HG03064 (cell line): ENCODE measurements around the gene TRPM5.

Source experiments
- ATAC-seq: cut with Tn5 transposase; IDR thresholded peaks from one replicate; pipeline ENCODE4 v1.9.1; 2021; ENCODE audit warnings: low read depth; ENCODE audit not compliant: unreplicated experiment

Gene TRPM5

DNA sequence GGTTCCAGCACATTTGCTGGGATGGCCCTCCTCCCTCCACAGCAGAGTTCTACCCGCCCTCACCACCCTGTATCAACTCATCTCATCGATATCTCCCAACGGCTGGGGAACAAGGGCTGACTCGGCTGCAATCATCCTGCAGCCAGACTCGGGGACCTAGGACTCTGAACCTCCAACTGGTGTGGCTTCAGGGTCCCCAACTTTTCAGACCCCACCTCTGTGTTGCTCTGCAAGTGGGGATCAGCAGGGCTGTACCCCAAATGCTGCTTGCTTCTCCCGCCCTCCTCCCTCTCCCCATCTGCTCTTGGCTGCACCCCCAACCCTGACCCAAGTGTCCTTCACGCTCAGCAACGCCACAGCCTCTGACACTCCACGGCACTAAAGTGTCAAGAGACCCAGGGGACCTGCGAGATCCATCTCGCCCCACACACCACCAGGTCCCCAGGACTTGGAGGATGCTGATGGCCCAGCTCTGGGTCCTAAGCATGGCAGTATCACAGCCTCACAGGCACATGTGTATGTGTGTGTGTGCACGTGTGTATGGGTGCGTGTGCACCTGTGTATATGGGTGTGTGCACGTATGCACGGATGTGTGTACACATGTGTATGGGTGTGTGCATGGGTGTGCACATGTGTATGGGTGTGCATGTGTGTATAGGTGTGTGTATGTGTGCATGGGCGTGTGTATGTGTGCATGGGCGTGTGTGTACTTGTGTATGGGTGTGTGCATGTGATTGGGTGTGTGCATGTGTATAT lies 26.9 kb upstream of the TRPM5 start:
- ATAC-seq, result no peak

DNA sequence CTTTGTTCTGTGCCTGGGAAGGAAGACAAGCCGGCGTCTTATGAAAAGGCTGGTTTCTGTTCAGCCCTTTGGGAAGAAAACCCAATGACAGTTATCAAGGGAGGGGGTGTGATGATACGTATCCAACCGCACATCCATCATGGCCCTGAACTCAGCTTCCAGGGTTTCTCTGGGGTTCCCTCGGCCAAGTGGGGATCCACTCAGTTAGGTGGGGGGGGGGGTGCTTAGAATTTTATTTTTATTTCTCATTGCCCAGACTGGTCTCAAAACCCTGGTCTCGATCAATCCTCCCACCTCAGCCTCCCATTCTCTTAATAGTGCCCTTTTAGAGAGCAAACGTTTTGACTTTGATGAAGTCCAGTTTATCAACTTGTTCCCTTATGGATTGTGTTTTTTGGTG lies 26.2 kb upstream of the TRPM5 start:
- no peak for ATAC-seq

DNA sequence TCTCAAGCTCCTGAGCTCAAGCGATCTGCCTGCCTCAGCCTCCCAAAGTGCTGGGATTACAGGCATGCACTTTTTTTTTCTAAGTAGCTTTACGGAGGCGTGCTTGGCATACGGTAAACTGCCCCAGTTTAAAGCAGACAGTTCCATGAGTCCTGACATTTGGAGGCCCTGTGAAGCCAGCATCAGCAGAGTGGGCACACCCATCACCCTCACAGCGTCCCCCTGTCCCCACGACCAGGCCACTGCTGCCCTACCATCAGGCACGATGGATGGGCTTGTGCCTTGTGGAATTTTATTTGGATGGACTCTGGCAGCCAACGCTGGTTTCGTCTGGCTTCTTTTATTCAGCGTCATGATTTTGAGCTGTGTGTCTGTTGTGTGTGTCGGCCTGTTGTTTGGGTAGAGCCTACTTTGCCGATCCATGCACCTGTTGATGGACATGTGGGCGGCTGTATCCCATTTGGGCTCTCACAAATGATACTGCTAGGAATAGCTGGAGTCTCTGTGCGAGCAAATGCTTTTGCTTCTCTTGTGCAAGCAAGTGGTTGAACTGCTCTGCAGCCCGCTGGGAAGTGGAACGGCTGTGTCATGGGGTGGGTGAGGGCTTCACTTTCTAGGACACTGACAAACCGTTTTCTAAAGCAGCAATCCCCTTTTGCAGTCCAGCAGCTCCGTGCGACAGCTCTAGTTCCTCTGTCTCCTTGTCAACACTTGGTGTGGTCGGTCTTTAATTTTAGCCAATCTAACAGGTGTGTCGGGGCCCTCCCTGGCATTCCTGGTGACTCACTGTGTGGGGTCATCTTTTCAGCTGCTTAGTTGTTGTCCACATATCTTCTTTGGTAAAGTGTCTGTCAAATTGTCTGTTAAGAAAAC lies 24.3 kb upstream of the TRPM5 start:
- ATAC-seq, result no peak

DNA sequence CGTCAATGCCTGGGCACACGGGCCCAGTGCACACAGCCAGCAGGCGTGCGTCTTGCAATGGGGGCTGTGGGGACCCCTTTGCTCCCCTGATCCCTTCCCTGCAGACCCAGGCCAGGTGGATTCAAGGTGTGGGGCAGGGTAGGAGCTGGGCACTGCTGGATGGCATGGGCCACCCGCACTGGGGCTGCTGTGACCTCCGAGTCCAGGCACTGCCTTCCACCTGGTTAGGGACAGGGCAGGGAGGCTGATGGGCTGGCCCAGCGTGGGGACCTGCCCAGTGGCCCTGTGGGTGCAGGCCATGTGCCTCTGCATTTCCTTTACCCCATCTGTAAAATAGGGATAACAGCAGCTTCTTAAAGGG lies 23.4 kb upstream of the TRPM5 start:
- ATAC-seq, result no peak

DNA sequence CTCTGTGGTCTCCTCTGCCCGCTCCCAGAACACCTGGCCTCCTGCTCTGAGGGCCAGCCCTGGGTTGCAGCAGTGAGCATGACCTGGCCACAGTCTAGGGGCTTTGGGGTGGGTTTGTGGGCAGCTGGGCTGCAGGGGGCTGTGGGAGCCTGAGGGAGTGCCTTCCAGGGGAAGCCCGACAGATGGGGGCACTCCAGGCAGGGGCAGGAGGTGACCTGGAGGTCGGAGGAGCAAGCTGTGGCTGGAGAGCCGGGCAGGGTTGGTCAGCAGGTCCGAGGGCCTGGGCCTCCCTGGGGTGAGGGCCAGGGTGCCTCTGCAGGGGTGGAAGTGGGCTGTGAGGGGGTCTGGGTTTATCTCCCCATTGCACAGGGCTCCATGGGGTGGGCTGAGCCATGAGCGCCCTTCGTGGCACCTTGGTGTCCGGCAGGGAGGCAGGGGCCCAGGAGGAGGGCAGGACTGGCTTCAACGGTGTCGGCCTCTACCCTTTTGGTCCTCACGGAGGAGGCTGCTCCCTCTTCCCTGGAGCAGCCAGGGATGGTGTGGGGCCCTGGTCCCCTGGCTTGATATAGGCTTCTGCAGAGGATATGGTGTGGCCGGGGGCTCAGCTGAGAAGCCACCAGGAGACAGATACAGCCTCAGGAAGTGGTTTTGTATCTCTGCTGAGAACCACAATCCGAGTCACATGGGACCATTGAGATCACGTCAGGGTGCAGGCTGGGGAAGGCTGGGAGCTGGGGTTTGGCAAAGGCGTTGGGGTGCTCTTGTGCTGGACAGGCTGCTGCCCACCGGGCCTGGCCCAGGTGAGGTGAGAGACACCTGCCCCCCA lies 22.8 kb upstream of the TRPM5 start:
- ATAC-seq, result no peak

DNA sequence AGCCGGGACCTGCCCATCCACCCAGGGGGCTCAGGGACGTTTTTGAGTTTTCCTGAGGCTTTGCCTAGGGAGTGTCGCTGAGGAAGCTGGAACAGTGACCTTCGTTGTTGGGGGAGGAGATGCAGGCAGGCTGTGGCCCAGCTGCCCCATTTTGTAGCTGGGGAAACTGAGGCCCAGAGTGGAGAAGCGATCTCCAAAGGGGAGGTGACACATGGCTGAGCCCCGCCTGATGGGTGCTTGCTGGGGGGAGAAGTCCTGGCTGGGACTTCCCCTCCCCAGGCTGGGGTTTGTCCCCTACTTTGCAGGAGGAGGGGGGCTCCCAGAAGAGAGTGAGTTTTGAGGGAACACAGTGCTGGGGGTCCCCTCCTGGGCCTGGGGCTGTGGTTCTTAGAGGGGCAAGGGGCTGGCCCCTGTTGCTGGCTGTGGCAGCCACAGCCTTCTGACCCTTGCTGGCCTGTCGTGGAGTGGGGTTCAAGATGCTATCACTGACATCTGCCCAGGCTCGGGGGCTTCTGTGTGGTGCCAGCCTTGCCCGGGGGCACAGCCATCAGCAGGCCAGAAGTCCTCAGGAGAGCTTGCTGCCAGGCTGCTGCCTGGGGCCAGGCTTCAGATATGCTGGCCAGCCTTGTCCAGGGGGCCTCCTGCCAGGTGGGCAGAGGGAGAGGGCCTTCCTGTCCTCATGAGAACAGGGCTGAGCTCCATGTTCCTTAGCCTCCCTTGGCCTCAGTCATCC lies 21.9 kb upstream of the TRPM5 start:
- no peak for ATAC-seq

DNA sequence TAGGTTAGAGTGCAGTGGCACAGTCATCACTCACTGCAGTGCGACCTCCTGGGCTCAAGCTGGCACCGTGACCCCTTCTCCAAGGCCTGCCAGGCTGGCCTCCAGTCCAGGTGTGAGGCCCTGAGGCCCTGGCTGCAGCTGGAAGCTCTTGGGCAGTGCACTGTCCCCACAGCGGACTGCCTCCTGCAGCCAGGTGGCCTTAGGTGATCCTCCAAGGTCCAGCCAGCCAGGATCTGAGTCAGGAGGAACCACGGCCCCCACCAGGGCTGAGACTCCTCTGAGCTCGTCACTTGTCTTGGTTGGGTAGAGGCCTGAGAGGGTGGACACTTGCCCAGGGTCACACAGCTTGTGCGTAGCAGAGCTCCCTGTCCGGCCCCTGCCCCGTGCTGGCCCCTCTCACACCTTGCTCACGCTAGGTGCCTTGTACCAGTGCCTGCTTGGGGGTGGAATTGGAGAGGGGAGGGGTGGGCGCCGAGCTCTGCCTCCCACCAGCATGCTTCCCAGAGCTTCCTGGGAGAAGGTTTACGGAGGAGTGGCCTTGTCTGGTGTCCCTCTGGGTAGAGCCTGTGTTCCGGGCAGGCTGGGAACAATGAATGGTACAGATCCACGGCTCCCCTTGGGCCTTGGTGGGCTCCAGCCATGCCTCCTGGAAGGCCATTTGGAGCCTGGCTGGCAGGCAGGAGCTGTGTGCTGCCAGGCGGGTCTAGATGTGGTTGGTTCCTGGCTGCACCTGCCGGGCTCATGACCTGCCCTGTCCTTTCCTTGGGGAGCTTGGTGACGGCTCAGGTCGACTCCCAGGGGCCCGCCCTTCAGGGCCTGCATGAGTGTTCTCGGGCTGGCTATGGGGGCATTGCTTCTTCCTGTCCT lies 21.1 kb upstream of the TRPM5 start:
- no peak for ATAC-seq

DNA sequence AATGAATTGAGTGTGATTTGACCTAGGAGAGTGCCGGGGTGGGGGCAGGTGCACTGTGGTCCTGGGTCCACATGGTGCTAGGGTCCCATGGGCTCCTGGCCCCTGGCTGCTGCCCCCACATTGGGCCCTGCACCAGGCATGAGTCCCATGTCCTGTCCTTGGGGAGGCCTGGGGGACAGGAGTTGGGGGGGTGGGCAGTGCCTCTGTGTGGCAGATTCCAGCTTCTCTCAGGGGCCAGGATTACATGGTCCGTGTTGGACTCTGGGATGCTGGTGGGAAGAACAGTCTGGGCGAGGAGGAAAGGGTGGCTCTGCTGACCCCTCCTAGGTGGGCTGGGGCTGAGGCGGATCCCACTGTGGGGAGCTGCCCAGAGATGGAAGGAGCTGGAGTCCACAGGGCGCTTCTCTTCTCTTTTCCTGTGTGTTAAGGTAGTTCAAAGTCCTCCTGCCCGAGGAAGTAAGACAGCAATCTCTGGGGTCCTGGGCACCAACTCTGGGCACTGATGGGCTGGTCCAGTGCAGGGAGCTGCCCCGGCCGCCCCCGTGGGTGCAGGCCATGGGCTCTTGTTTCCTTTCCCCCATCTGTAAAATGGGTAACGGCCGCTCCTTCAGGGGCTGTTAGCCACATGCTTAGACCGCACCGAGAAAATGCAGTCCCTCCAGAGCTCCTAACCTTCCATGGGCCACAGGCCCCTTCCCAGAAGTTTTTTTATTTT lies 20.3 kb upstream of the TRPM5 start:
- ATAC-seq, result no peak

DNA sequence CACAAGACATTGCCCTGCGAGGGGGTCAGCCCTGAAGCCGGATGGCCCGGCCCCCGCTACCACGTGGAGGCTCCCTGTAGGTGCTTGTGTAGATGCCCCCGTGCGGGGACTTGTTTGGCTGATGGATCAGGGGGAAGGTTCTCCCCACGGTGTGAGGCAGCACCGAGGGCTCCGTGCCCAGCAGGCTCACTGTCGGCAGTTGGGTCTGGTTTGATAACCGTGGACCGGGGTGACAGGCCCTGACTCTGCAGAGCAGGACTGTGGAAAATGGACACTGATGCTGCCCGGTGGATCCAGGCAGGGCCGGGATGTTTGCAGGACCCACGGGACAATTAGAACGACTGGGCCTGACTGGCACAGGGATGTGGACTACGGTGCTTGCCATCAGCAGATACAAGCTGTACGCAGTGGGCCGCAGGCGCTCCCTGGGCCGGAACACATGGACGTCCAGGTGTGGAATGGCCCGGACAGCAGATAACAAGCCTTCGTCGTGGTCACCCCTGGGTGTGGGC lies 19.5 kb upstream of the TRPM5 start:
- no peak for ATAC-seq

DNA sequence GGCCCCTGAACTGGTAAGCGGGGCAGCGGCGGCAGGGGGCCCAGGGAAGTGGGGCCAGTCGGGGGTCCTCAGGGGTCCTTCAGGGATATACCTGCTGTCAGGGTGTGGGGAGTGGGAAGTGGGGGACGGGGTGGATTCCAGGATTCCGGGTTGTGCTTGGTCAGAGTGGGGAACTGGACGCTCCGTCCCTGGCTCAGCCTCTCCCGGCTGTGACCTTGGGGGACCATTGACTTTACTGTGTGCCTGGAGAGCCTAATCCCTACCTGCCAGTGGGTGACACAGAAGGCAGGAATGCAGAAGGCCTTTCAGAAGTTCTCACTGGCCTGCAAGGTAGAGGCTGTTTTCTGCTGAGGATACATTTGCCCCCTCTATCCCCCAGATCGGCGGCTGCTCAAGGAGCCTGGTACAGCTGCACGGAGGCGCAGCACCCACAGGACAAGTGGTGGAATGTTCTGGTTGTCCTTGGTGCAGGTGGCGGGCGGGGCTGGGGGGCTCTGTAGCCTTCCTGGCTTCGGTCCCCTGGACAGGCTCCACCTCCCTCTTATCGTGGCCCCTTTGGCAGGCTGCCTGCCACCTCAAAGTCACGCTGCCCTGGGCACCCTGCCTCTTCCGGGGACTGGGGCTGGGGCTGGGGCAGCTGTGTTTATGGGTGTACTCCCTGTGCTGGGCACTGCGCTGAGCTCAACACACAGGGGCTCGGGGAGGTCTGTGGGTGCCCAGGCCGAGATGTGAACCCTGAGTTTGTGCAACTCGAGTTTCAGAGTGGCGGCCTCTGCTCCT lies 18.9 kb upstream of the TRPM5 start:
- ATAC-seq, result no peak

DNA sequence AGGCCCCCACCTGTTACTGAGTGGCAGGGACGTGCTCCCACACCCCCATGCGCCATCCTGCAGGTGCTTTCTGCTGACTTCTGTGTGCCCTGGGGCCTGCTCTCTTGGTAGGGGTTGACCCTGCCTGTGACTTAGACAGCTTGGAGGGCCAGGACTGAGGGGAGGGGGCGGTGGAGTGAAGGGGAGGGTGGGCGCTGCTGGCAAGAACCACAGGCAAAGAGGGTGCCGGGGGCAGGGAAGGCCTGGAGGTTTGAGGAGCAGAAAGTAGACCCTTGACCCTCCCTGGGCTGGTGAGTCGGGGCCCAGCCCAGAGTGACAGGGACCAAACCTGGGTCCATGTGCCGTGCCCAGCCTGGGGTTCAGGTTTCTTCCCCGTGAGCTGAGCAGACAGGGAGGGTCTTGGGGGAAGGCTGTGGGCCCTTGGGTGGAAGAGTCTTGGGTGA lies 18.2 kb upstream of the TRPM5 start:
- no peak for ATAC-seq

DNA sequence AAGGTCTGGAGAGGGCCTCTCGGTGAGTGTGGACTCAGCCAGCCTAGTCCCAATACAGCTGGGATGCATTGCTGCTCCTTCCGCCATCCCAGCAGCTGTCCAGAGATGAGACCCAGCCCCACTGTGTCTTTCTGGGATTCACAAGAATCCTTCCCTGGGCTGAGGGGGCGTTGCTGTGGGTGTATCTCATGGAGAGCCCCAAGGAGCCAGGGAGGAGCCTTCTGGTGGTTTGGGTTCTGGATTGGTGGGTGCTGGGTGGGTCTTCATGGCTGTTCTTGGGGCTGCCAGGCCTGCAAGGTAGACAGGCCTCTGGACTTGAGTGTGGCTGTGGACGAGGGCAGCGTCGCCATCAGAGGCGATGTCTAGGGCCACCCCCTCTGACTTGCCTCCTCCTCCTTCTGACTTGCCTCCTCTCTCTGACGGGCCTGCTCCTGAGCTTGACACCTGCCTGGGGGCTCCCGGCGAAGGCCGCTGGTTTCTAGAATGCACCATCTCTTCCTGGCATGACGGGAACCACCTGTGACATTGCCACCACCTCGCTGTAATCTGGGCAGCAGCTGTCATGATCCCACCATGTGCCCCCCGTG lies 17.7 kb upstream of the TRPM5 start:
- no peak for ATAC-seq

DNA sequence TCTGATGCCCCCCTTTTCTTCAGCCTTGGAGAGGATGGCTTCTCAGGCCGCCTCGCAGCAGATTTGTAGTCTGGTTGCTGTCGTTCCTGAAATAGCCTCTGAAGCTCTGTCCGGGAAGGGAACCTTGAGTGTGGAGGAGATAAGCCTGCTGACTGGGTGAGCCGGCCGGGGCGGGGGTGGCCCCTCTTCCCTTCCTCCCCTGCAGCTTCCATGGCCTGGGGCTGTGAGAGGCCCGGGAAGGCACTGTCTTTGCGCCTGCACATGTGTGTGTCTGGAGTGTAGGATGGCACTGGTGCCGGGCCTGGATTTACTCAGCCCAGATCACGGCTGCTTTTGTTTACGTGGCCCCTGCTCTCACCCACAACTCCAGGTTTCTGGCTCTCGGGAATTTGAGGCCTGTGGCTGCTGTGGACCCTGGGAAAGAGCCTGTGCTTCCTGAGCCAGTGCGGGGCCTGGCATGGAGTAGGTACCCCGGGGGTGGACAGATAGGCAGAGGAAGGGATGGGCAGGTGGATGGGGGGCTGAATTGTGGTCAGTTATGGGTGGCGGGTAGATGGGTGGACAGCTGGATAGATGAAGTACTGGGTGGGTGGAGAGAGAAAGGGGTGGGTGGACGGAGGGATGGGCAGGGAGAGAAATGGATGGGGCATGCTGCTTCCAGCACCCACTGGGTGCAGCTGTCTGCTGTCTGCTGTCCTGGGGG lies 17.1 kb upstream of the TRPM5 start:
- no peak for ATAC-seq

DNA sequence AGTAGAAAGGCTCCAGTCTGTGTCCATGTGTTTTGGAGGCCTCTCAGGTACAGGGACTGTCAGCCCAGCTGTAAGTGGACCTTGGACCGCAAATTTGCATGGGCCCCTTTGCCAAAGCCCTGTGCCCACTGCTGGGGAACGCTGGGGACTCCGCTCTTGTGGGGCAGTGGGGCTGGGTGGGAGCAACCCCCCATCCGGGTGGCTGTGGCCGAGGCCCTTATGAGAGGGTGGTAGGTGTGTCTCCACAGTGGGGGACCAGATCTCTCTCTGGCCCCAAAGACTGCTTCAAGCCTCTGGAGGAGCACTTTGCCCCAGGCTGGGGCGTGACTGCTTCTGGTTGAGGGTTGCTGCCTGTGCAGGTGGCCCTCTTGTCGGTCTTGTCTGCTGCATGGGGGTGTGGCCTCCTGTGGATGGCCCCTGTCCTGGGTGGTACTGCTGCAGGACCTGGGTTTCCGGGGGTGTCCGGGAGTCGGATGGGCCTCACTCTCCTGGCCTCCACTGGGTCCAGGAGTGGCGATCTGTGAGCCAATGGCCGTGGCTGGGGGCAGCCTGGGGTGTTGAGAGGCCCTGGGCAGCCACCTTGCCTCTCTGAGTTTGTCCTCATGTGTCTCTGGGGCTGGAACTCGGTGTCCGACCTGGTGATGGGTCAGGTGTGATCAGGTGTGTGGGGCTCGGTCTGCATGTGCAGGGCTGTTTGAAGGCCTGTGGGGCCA lies 16.4 kb upstream of the TRPM5 start:
- no peak for ATAC-seq

DNA sequence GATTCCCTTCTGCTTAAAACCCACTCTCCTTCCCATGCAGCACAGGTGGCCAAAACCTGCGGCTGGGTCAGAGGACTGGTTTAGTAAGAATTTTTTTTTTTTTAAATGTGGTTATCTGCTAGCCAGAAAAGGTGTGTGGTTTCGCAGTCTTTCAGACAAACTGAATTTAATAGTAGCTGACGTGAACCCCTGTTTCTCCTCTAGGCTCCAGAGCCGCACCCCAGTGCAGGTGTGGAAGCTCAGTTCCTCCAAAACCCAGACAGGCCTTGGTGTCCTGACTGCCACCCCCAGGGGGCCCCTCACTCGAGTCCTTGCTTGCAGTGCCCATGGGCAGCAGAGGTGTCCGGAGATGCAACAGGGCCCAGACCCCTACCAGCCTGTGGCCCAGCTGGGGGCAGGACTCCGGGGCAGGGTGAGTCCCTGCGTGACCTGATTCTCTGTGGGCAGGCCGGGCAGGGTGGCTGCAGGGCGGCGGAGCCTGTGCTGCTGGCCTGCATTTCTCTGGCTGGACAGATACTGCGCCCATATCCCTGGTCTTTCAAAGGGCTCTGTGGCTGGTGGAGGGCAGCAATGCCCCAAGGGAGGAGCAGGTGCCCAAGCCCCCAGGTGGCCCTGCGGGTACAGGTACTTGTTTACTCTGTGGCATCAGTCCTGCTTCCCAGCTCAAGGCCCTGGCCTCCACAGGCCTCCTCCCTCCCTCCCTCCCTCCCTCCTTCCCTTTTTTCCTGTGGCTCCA lies 15.7 kb upstream of the TRPM5 start:
- ATAC-seq, result no peak
